ENCODE measurements around the gene PIK3CA.

Gene PIK3CA

DNA sequence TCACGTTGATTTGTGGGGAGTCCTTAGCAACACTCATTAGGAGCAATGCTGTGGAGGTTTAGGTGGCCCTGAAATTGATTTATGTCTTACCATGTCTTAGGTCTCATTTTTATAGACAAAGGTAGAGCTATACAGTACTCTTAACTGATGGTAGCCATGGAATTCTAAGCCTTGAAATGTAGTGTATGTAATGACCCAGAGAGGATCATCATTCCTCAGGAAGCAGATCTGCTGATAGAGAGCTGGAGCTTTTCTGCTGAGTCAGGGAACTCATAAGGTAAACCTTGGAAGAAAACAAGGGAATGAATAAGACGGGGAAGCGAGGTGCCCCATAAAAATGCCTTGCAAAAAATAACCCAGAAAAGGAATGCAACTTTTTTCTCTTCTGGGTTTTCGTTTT, 140.7 kb downstream of the PIK3CA start:
- no peak overlapping the region for H3K27ac ChIP-seq (ENCODE audit: low read depth, low read length)
- H3K4me1 ChIP-seq (ENCODE audit: control insufficient read depth in 1 of 2, insufficient read depth in 2 of 2, low read length in 2 of 2), result no peaks in the 10 kb centered on the region
- H3K4me3 ChIP-seq (ENCODE audit: low read depth in 1 of 2, low read length in 2 of 2), result no peak overlapping the region
- no peaks in the 10 kb centered on the region for H3K27me3 ChIP-seq (ENCODE audit: control insufficient read depth in 1 of 2, insufficient read depth in 2 of 2, low read length in 2 of 2)
- no peaks in the 10 kb centered on the region for H3K9me3 ChIP-seq (ENCODE audit: control insufficient read depth in 1 of 2, low read length in 2 of 2)
- no peak overlapping the region for H3K9ac ChIP-seq (ENCODE audit: low read depth in 1 of 2, low read length in 2 of 2)
- H3K36me3 ChIP-seq (ENCODE audit: control insufficient read depth in 1 of 2, insufficient read depth in 2 of 2, low read length in 2 of 2), result no peaks in the 10 kb centered on the region

GRCh38 chr3:179289295-179289694, 141.1 kb downstream of the PIK3CA start:
- Histone ChIP-seq H3K36me3 (ENCODE audit: control insufficient read depth in 1 of 2, insufficient read depth in 2 of 2, low read length in 2 of 2) (no peaks in the 10 kb centered on the region), H3K4me1 (ENCODE audit: control insufficient read depth in 1 of 2, insufficient read depth in 2 of 2, low read length in 2 of 2) (no peaks in the 10 kb centered on the region), H3K9me3 (ENCODE audit: control insufficient read depth in 1 of 2, low read length in 2 of 2) (no peaks in the 10 kb centered on the region), H3K27me3 (ENCODE audit: control insufficient read depth in 1 of 2, insufficient read depth in 2 of 2, low read length in 2 of 2) (no peaks in the 10 kb centered on the region), H3K27ac (ENCODE audit: low read depth, low read length) (no peak overlapping the region), H3K9ac (ENCODE audit: low read depth in 1 of 2, low read length in 2 of 2) (no peak overlapping the region), H3K4me3 (ENCODE audit: low read depth in 1 of 2, low read length in 2 of 2) (no peak overlapping the region)
